GM21717 (cell line): ENCODE data around the gene MAB21L4.

Experiments
- ATAC-seq: cut with Tn5 transposase; IDR thresholded peaks from one replicate; pipeline ENCODE4 v1.9.1; 2021; ENCODE audit warnings: mild to moderate bottlenecking, moderate library complexity; ENCODE audit not compliant: unreplicated experiment

MAB21L4 gene

DNA sequence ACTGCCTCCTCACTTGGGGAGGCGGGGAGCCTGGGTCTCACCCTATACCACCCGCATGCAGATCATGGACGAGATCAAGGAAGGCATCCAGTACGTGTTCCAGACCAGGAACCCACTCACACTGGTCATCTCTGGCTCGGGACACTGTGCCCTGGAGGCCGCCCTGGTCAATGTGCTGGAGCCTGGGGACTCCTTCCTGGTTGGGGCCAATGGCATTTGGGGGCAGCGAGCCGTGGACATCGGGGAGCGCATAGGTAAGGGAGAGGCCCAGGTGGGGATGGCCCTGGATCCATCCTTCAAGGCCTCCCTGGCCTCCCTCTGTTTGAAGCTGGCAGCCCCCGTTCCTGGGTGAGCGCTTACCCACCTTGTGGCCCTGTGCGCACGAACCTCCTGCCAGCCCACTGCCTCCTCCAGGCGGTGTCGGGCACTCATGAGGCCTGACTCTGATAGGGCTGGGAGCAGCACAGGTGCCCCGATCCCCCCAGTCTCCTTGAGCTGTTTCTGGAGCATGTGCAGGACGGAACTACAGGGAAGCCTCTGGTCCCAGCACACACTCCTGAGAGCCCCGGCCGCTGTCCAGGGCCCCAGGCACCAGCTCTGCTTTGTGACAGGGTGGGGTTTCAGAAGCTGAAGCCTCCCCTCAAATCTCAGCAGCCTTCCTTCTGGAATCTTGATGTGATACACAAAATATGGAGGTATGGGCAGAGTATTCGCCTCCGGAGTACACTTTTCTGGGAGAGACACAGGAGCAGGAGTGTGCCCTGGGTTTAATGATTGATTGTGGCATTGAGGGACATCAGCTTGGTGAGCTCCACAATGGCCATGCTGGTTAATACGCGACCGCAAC is 26.6 kb downstream of the MAB21L4 start:
- no peak for ATAC-seq

DNA sequence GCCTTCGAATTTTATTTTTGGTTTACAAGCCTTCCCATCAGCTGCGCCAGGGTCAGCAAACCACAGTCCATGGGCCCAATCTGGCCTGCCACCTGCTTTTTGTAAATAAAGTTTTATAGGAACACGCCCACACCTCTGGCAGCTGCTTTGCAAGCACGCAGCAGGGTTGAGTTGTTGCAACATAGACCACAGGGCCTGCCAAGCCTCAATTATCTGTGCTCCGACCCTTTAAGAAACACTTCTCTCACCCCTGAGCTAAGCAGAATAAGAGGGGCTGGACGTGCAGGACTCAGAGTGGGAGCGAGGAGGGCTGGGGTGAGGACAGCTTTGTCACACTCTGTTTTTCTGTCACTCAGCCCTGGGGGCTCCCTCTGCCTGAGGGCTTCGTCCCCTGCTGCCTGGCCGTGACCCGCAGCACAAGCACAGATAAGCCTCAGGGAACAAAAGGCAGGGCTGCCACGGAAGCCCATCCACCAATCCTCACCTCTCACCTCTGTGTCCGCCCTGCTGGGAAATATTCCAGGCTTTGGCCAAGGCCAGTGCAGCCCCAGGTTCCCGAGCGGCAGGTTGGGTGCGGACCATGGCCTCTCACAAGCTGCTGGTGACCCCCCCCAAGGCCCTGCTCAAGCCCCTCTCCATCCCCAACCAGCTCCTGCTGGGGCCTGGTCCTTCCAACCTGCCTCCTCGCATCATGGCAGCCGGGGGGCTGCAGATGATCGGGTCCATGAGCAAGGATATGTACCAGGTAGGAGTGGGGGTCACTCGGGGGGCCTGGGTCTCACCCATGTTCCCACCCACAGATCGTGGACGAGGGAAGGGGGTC is 27.5 kb downstream of the MAB21L4 start, which contains the start of gene AGXT:
AGXT (plus strand) TSS at position 539 of the 823 bp plus-strand sequence; CDS start at position 581, 42 bp downstream.
- no peak for ATAC-seq

DNA sequence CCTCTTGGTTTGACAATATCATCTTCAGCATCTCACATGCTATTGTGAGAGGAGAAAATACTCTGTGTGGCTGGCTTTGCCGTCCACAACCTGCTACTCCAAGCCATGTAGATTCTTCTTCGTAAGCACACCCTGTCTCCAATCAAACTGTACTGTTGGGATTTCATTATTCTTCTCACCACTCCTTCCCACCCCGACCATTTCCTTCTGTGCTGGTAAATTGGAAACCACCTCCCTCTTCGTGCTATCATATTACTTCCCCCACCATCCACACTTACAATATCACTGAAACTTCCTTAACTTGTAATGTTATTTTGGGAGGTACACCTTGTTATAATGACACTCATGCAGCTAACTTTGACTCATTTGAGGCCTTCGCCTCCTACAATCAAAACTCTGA is 30.6 kb downstream of the MAB21L4 start:
- ATAC-seq: no peak

GRCh38 chr2:240864475-240864874 is 31.5 kb downstream of the MAB21L4 start:
- ATAC-seq: no peak

DNA sequence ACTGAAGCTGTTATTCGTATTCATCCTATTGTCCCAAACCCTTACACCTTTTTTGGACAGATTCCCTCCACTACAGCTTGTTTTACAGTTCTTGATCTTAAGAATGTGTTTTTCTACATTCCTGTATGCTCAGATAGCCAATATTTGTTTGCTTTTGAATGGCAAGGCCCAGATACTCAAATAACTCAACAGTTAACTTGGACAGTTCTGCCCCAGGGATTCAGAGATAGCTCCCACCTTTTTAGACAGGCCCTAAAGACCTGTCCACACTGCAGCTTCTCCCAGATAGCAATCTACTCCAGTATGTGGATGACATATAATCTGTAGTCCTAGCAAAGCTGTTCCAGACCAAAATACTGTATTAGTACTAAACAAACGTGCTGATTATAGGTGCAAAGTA is 34.4 kb downstream of the MAB21L4 start:
- no peak for ATAC-seq

DNA sequence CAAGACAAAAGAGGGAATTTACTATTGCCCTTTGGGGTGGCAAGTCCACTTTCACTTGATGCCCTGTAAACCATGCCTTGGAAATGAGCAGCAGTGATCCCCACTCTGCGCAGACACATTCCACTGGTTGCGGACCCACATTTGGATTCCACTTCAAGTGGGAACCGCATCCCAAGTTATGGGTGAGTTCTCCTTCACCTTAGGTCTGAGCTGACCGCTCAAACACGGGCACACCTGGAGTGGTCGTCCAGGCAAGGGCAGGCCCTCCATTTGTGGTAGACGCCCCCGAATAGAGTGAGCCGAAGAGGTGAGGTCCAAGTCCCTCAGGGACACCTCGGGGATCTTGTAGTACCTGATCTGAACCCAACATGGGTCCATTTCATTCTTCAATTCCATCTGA is 37.1 kb downstream of the MAB21L4 start:
- no peak for ATAC-seq

GRCh38 chr2:240858321-240858720 is 37.6 kb downstream of the MAB21L4 start:
- ATAC-seq: no peak

- ATAC-seq: no peak
Measured at GRCh38 chr2:240857039-240858008, 38.6 kb downstream of the MAB21L4 start.

- ATAC-seq: no peak
Measured at GRCh38 chr2:240856151-240856980, 39.6 kb downstream of the MAB21L4 start.

- ATAC-seq: no peak
Measured at GRCh38 chr2:240855670-240856069, 40.3 kb downstream of the MAB21L4 start.

DNA sequence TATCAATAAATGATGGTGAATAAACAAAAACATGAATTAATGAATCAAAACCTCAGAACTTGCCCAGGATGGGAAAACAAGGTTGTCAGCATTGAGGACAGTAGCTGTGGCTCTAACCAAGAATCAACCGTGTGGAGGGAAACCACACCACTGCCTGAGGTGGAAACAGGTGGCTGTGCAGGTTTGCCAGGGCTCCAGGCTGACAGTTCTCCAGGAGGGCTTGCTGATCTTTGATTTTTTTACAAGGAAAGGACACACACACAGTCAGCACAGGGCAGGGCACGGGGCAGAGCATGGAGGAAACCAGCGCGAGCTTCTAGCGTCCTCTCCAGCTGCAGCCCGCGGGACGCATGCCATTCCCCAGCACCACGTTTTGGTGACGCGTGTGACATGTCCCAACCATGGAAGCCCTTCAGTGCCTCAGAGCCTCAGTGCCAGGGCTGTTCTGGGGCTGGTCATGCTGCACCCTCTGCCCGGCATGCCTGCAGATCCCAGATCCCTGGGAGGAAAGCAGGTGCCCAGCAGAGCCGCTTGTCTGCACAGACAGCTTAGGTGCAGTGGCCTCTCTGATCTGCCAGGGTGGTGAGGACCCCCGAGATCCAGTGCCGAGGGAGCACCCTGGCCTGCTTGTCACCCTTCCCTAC is 43.2 kb downstream of the MAB21L4 start:
- ATAC-seq: no peak

DNA sequence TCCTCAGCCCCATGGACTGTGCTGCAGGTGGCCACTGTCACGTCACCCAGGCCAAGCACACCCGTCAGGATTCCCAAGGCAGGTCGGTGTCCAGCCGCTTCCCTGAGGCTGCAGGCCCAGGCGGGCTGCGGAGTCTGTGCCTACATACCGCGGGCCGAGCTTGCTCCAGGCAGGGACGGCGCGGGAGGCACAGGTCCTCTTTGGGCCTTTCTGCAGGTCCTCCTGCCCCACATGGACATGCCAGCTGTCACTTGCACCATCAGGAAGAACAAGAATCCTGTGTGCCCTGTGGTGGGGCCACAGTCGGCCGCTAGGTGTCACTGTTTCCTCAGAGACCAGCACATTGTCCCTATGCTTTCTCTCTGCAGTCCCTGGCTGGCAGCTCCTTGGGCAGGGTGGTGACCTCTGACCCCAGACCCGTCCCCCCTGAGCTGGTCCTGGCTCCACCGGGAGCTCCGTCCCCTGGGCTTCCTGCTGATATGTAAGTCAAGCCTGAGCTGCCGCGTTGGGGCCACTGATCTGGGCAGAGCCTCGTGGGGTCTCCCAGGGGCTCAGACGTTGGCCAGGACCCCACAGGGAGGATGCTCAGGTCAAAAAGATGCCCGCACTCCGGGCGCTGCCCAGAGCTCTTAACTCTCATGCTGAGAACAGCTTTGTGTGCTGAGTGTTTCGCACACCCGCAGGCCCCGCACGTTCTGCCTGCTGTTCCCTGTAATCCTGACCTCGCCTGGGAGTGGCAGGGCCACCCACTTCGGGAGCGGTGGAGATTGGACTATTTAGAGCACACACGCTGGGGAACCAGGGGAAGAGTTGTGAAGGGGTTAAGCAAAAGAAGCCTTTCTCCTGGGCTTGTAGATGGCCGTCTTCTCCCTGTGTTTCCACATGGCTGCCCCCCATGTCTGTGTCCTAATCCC is 44.6 kb downstream of the MAB21L4 start:
- no peak for ATAC-seq

GRCh38 chr2:240850756-240851077 is 45.2 kb downstream of the MAB21L4 start:
- no peak for ATAC-seq

GRCh38 chr2:240850026-240850425 is 45.9 kb downstream of the MAB21L4 start:
- ATAC-seq: no peak

GRCh38 chr2:240848900-240849680 is 46.9 kb downstream of the MAB21L4 start:
- no peak for ATAC-seq

DNA sequence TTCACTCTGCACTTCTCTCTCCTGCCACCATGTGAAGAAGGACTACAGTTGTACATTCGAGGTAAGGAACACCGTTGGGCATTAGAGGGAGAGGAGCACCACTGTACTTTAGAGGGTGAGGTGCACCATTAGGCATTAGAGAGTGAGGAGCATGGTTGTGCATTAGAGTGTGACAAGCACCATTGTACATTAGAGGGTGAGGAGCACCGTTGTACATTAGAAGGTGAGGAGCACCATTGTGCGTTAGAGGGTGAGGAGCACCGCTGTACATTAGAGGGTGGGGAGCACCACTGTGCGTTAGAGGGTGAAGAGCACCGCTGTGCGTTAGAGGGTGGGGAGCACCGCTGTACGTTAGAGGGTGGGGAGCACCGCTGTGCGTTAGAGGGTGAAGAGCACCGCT is 48.1 kb downstream of the MAB21L4 start:
- ATAC-seq: no peak

DNA sequence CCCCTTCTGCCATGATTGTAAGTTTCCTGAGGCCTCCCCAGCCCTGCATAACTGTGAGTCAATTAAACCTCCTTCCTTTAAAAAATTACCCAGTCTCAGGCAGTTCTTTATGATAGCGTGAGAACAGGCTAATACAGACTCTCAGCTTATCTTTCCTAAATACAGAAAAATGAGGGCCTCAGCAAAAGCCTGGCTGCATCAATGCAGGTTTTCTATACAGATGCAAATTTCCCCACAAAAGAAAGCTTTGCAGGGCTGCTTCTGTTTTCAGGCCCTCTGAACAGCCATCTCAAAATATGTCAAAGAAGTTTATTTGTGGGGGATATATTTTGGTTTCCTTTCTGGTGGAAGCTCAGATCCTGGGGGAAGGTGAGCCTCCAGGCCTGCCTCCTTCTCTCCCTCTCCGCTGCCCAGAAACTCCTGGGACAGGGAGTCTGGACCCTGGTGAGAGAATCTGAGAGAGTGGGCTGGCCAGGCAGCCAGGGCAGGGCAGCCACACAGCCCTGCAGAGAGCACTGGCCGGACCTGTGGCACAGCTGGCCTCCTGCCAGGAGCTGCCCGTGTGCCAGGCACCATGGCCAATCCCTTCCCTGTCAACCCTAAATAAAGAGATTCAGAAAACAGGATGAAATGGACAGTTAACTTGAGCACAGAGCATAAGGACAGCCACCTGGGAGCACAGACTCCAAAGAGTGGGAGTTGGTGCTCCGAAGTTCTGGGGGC is 48.9 kb downstream of the MAB21L4 start:
- no peak for ATAC-seq
